ENCODE measurements around the gene GPC5. TPM values are rescaled to one million over a fixed set of nuclear protein-coding genes. Genes with fewer than 3 reads are reported as not detected.

GPC5 gene
- total RNA-seq, 4 donors from 2014 or later, result not detected

DNA sequence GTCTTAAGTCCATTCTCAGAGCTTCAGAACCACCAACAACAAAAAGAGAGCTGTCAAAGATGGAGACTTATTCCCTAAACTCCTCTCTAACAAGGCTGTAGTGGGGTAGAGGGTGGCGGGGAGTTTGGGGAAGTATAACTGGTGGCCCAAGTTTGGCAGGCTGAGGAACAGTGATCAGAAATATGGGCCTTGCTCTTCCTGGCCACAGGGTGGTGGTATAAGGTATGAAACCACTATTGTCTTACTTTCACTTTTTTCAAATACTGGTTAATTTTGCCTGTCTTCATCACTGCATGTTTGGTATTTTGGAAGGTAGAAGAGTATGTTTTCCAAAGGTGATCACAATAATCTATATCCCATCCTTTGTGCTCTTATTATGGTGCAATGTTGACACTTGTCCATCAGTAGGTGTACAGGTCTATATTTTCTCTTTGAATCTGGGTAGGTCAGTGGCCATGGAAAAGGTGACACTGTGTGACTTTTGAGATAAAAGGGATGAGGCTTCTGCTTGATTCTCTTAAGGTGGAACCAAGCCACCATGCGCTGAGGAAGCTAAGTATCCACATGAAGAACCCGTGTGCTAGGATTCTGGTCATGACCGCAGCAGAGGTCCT, 23.2 kb upstream of the GPC5 start:
- H3K27me3 ChIP-seq, result no peaks in the 10 kb centered on the region
- ATAC-seq (no peak), DNase-seq (no peak)
- H3K9me3 ChIP-seq, result no peaks in the 10 kb centered on the region
- H3K4me1 ChIP-seq, result no peaks in the 10 kb centered on the region
- intact Hi-C loops (cut with DNase I; ENCODE audit: low total_unique reads), result no loop called here
- no peak overlapping the region for H3K4me3 ChIP-seq
- no peak overlapping the region for H3K27ac ChIP-seq
- TF ChIP-seq POLR2A (IDR thresholded peaks at IDR 0.05), result no peak
- TF ChIP-seq, protein P1, sequence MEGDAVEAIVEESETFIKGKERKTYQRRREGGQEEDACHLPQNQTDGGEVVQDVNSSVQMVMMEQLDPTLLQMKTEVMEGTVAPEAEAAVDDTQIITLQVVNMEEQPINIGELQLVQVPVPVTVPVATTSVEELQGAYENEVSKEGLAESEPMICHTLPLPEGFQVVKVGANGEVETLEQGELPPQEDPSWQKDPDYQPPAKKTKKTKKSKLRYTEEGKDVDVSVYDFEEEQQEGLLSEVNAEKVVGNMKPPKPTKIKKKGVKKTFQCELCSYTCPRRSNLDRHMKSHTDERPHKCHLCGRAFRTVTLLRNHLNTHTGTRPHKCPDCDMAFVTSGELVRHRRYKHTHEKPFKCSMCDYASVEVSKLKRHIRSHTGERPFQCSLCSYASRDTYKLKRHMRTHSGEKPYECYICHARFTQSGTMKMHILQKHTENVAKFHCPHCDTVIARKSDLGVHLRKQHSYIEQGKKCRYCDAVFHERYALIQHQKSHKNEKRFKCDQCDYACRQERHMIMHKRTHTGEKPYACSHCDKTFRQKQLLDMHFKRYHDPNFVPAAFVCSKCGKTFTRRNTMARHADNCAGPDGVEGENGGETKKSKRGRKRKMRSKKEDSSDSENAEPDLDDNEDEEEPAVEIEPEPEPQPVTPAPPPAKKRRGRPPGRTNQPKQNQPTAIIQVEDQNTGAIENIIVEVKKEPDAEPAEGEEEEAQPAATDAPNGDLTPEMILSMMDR (IDR thresholded peaks at IDR 0.05 in 4 of 5, conservative IDR thresholded peaks at IDR 0.05 in 1 of 5), result no peak
- in situ Hi-C loops (cut with MboI; ENCODE audit: low sequenced_read_pairs in 4 of 4), result no loop called here
- no peaks in the 10 kb centered on the region for H3K36me3 ChIP-seq

DNA sequence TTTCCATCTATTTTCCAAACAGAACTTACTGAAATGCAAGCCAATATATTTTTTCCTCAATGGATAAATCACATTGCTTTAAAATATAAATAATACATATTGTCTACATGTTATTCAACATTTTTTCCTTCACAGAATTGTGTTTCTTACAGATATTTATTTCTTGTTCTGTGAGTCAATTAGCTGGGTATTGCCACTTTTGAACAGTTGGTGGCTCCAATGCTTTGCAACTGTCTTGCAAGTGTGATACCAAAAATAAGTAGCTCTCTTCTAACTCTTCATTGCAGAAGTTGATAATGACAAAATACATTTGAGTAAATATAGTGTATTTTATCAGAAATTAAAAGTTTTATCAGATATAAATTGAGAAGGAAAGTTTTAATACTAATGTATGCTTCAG, 17.1 kb upstream of the GPC5 start:
- TF ChIP-seq POLR2A (IDR thresholded peaks at IDR 0.05), result no peak
- Histone ChIP-seq H3K27ac (no peak overlapping the region), H3K36me3 (no peaks in the 10 kb centered on the region), H3K4me1 (no peaks in the 10 kb centered on the region), H3K4me3 (no peak overlapping the region), H3K9me3 (no peaks in the 10 kb centered on the region), H3K27me3 (no peaks in the 10 kb centered on the region)
- no peak for ATAC-seq
- intact Hi-C loops (cut with DNase I; ENCODE audit: low total_unique reads) (no loop called here), in situ Hi-C loops (cut with MboI; ENCODE audit: low sequenced_read_pairs in 4 of 4) (no loop called here)
- no peak for DNase-seq

DNA sequence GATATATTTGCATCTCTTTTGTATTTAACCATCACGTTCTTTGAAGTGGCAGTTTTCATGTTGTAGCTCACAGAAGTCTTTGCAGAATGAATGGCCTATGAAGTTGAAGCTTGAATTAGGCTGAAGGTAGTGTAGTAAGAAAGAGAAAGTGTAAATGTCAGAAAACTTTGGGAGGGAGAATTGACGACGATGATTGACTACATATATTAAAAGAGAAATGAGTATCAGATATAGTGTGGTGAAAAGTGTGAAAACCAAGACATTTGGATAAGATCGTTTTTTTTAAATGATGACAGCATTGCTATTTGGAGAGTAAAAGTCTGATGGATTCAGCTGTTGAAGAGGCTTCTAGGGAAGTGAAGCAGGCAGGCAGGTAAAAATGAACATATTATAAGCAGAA, 14.6 kb upstream of the GPC5 start:
- no peaks in the 10 kb centered on the region for H3K27me3 ChIP-seq
- TF ChIP-seq, protein P1 (IDR thresholded peaks at IDR 0.05 in 4 of 5, conservative IDR thresholded peaks at IDR 0.05 in 1 of 5), result no peak
- no peak for TF ChIP-seq POLR2A (IDR thresholded peaks at IDR 0.05)
- H3K36me3 ChIP-seq, result no peaks in the 10 kb centered on the region
- intact Hi-C loops (cut with DNase I; ENCODE audit: low total_unique reads) (no loop called here), in situ Hi-C loops (cut with MboI; ENCODE audit: low sequenced_read_pairs in 4 of 4) (no loop called here)
- DNase-seq (no peak), ATAC-seq (no peak)
- H3K27ac ChIP-seq, result no peak overlapping the region
- no peaks in the 10 kb centered on the region for H3K4me1 ChIP-seq
- H3K4me3 ChIP-seq, result no peak overlapping the region
- H3K9me3 ChIP-seq, result no peaks in the 10 kb centered on the region

DNA sequence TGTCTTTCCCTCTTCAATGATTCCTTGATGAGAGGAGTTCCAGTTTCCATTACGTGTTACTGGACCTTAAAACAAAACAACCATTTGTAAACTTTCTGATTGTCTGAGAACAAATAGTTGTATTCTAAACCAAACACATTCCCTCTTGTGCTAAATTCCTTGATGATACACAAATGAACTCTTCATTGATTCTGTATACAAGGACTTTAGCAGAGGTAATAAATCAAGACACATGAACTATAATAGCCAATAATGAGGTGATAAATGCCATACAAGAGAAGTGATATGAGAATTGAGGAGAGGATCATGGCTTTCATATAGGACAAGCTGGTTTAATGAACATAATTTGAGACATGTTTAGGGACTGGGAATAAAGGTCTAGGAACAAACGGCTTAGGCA, 13.5 kb upstream of the GPC5 start:
- no peak overlapping the region for H3K27ac ChIP-seq
- no peak overlapping the region for H3K4me3 ChIP-seq
- no peaks in the 10 kb centered on the region for H3K27me3 ChIP-seq
- DNase-seq, result no peak
- intact Hi-C loops (cut with DNase I; ENCODE audit: low total_unique reads) (no loop called here), in situ Hi-C loops (cut with MboI; ENCODE audit: low sequenced_read_pairs in 4 of 4) (no loop called here)
- no peak for ATAC-seq
- H3K9me3 ChIP-seq, result no peaks in the 10 kb centered on the region
- TF ChIP-seq, protein P1 (IDR thresholded peaks at IDR 0.05 in 4 of 5, conservative IDR thresholded peaks at IDR 0.05 in 1 of 5), result no peak
- TF ChIP-seq POLR2A (IDR thresholded peaks at IDR 0.05), result no peak
- no peaks in the 10 kb centered on the region for H3K4me1 ChIP-seq
- H3K36me3 ChIP-seq, result no peaks in the 10 kb centered on the region

DNA sequence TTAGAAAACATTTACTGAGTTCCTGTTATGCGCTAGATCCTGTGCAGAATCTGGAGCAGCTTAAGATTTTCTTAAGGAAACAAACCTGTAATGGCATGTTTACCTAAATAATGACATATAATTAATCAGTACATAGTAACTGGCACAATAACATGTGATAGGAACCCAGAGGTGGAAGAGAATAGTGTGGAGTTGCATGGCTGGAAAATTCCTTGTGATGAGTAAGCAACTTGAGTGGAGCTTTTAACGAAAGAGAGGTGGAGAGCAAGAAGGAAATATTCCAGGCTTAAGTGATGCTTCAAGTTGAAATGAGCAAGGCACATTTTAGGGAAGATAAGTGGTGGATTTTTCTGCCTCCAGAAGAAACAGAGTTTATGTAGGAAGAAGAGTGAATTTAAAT, 9.2 kb upstream of the GPC5 start:
- Histone ChIP-seq H3K27me3 (no peaks in the 10 kb centered on the region), H3K4me1 (no peaks in the 10 kb centered on the region), H3K36me3 (no peaks in the 10 kb centered on the region), H3K4me3 (no peak overlapping the region), H3K27ac (no peak overlapping the region), H3K9me3 (no peaks in the 10 kb centered on the region)
- in situ Hi-C loops (cut with MboI; ENCODE audit: low sequenced_read_pairs in 4 of 4) (no loop called here), intact Hi-C loops (cut with DNase I; ENCODE audit: low total_unique reads) (no loop called here)
- no peak for DNase-seq
- no peak for ATAC-seq
- TF ChIP-seq, protein P1 (IDR thresholded peaks at IDR 0.05 in 4 of 5, conservative IDR thresholded peaks at IDR 0.05 in 1 of 5), result no peak
- no peak for TF ChIP-seq POLR2A (IDR thresholded peaks at IDR 0.05)

Data from gastrocnemius medialis (tissue), 4 donors.